Endodermal cell (in vitro differentiated cells): ENCODE results near the gene TCOF1. TPM values are rescaled to one million over a fixed set of nuclear protein-coding genes. Genes with fewer than 3 reads are reported as not detected.

Experiments
- DNase-seq: peaks from one replicate; pipeline ENCODE4 v3.0.0-alpha.2; 2017
- H3K27ac ChIP-seq: 2 replicates; pipeline ENCODE4 v1.5.1; 2013; ENCODE audit warnings: mild to moderate bottlenecking, low read depth, low read length, moderate library complexity
- H3K27me3 ChIP-seq: 2 replicates; pipeline ENCODE4 v1.6.1; 2013; ENCODE audit warnings: mild to moderate bottlenecking, low read length, moderate library complexity; ENCODE audit not compliant: insufficient read depth, control insufficient read depth, poor library complexity, severe bottlenecking
- H3K36me3 ChIP-seq: 2 replicates; pipeline ENCODE4 v1.7.0; 2013; ENCODE audit warnings: mild to moderate bottlenecking, low read length, moderate library complexity; ENCODE audit not compliant: control insufficient read depth, insufficient read depth
- H3K4me1 ChIP-seq: one replicate; pipeline ENCODE4 v1.7.0; 2013; ENCODE audit warnings: low read length; ENCODE audit not compliant: control insufficient read depth, insufficient read depth
- H3K4me3 ChIP-seq: 2 replicates; pipeline ENCODE4 v1.5.1; 2013; ENCODE audit warnings: mild to moderate bottlenecking, low read length, moderate library complexity
- H3K9ac ChIP-seq: 2 replicates; pipeline ENCODE4 v1.6.1; 2013; ENCODE audit warnings: mild to moderate bottlenecking, low read length, moderate library complexity; ENCODE audit not compliant: poor library complexity, severe bottlenecking; ENCODE audit errors: extremely low read depth
- H3K9me3 ChIP-seq: 2 replicates; pipeline ENCODE4 v1.6.1; 2013; ENCODE audit warnings: mild to moderate bottlenecking, low read length, moderate library complexity; ENCODE audit not compliant: control insufficient read depth
- H3K27ac Mint-ChIP-seq: 2 replicates; pipeline ENCODE4 v1.8.0; 2020; ENCODE audit warnings: mixed read lengths
- H3K27me3 Mint-ChIP-seq: 2 replicates; pipeline ENCODE4 v1.8.0; 2021; ENCODE audit warnings: mild to moderate bottlenecking, mixed read lengths; ENCODE audit not compliant: insufficient read depth
- H3K36me3 Mint-ChIP-seq: 2 replicates; pipeline ENCODE4 v1.8.0; 2020; ENCODE audit warnings: low read depth, mixed read lengths
- H3K4me1 Mint-ChIP-seq: 2 replicates; pipeline ENCODE4 v1.8.0; 2020; ENCODE audit warnings: mixed read lengths
- H3K4me3 Mint-ChIP-seq: 2 replicates; pipeline ENCODE4 v1.8.0; 2020; ENCODE audit warnings: mild to moderate bottlenecking, moderate library complexity, mixed read lengths
- H3K9me3 Mint-ChIP-seq: 2 replicates; pipeline ENCODE4 v1.8.0; 2020; ENCODE audit warnings: mild to moderate bottlenecking, mixed read lengths
- CTCF ChIP-seq: fragments of 200-600 bp; sonication (generic); conservative IDR thresholded peaks from 2 replicates; pipeline ENCODE4 v1.5.0; 2021; ENCODE audit warnings: antibody characterized with exemption, mild to moderate bottlenecking
- WGBS, 2 experiments: methylation state at CpG; one replicate each; pipeline versions ENCODE4 v1.1.5 to v1.1.7; 2013; ENCODE audit warnings: missing lambda C conversion rate in 2 of 2, mixed read lengths in 1 of 2; ENCODE audit not compliant: insufficient coverage in 1 of 2, insufficient read length in 1 of 2; 5-methylcytosine and 5-hydroxymethylcytosine counted together
- total RNA-seq, 2 donors: library from RNA; stranded (reverse); fragmentation: NEBNext Ultra II Directional in 1 of 2; extraction: Animal tissue kit (Norgen Biotek cat#: 25700) in 1 of 2; gene quantifications; 2 replicates in 1 of 2; 3 replicates in 1 of 2; pipeline ENCODE4 v1.2.1, GENCODE V29; 2021

Gene TCOF1
- total RNA-seq, 2 donors from 2014 or later: 88.8 to 107 TPM

- WGBS, 2 experiments: 88 to 100% methylated on average over 2 to 7 of the region's 7 CpGs
- no peak overlapping the region for H3K27ac ChIP-seq
- Mint-ChIP-seq H3K9me3 (no peaks in the 10 kb centered on the region), H3K27me3 (no peaks in the 10 kb centered on the region), H3K4me3 (no peak overlapping the region), H3K4me1 (no peaks in the 10 kb centered on the region), H3K36me3 (peaks cover 72% of the 10 kb centered on the region), H3K27ac (no peak overlapping the region)
- peaks cover 91% of the 10 kb centered on the region for H3K36me3 ChIP-seq
- H3K27me3 ChIP-seq: no peaks in the 10 kb centered on the region
- H3K4me1 ChIP-seq: no peaks in the 10 kb centered on the region
- no peak for TF ChIP-seq CTCF
- no peak overlapping the region for H3K9ac ChIP-seq
- no peaks in the 10 kb centered on the region for H3K9me3 ChIP-seq
- no peak for DNase-seq
- no peak overlapping the region for H3K4me3 ChIP-seq
Observed at GRCh38 chr5:150392680-150393079, 35.2 kb downstream of the TCOF1 start.

- no peak for TF ChIP-seq CTCF
- Histone ChIP-seq H3K36me3 (peaks cover 91% of the 10 kb centered on the region), H3K9me3 (no peaks in the 10 kb centered on the region), H3K4me3 (no peak overlapping the region), H3K9ac (no peak overlapping the region), H3K27ac (no peak overlapping the region), H3K4me1 (no peaks in the 10 kb centered on the region), H3K27me3 (no peaks in the 10 kb centered on the region)
- DNase-seq: no peak
- H3K27me3 Mint-ChIP-seq: no peaks in the 10 kb centered on the region
- peaks cover 73% of the 10 kb centered on the region for H3K36me3 Mint-ChIP-seq
- no peak overlapping the region for H3K27ac Mint-ChIP-seq
- no peaks in the 10 kb centered on the region for H3K4me1 Mint-ChIP-seq
- H3K4me3 Mint-ChIP-seq: no peak overlapping the region
- no peaks in the 10 kb centered on the region for H3K9me3 Mint-ChIP-seq
- 92% methylated on average over 3 of the region's 3 CpGs; no CpG with 5 or more reads in 1 of the 2 experiments for WGBS, 2 experiments
Observed at GRCh38 chr5:150393096-150393645, 35.7 kb downstream of the TCOF1 start.

GRCh38 chr5:150394131-150394530, 36.6 kb downstream of the TCOF1 start:
- H3K36me3 Mint-ChIP-seq: peaks cover 79% of the 10 kb centered on the region
- H3K9ac ChIP-seq: no peak overlapping the region
- no peaks in the 10 kb centered on the region for H3K9me3 Mint-ChIP-seq

More at GRCh38 chr5:150394131-150394530, 36.6 kb downstream of the TCOF1 start:
- H3K4me3 ChIP-seq: no peak overlapping the region
- H3K27ac Mint-ChIP-seq: no peak overlapping the region
- no peaks in the 10 kb centered on the region for H3K27me3 Mint-ChIP-seq
- no peaks in the 10 kb centered on the region for H3K4me1 ChIP-seq
- no peaks in the 10 kb centered on the region for H3K9me3 ChIP-seq
- WGBS, 2 experiments: 88% methylated on average over 2 to 3 of the region's 3 CpGs
- H3K27me3 ChIP-seq: no peaks in the 10 kb centered on the region
- peaks cover 91% of the 10 kb centered on the region for H3K36me3 ChIP-seq
- no peak for TF ChIP-seq CTCF
- no peak for DNase-seq
- no peak overlapping the region for H3K4me3 Mint-ChIP-seq
- no peak overlapping the region for H3K27ac ChIP-seq
- H3K4me1 Mint-ChIP-seq: no peaks in the 10 kb centered on the region
